A549 treated with RU486 at 1 μM for 4 hours (cell line): ENCODE data around the gene UQCRQ. TPM values are rescaled to one million over a fixed set of nuclear protein-coding genes. Genes with fewer than 3 reads are reported as not detected.

ENCODE experiments used
- total RNA-seq: library from RNA; stranded (reverse); fragments of 200-300 nt; extraction: Qiagen RNA extraction; gene quantifications from 5 replicates; pipeline ENCODE4 v1.2.3, GENCODE V29; 2022; ENCODE audit warnings: low read depth

Gene UQCRQ
- 367 to 625 TPM (median 509 TPM) in 5 replicates for total RNA-seq

GRCh38 chr5:132866342-132867045 lies at the start of gene UQCRQ, which contains the start of gene GDF9:
UQCRQ (plus strand) TSS chr5:132866642; CDS start chr5:132866882, 240 bp downstream.
GDF9 (minus strand) TSS chr5:132866469; CDS start chr5:132864533, 1,936 bp downstream.

GRCh38 chr5:132830436-132831094 lies 35.9 kb upstream of the UQCRQ start, which contains the start of gene SHROOM1:
SHROOM1 (minus strand) TSS chr5:132830647; CDS start chr5:132826140, 4,507 bp downstream.

GRCh38 chr5:132873119-132873929 lies 6.9 kb downstream of the UQCRQ start, which contains the start of gene LEAP2:
LEAP2 (plus strand) TSS chr5:132873668; CDS start chr5:132873695, 27 bp downstream.

Other genes starting within 250 kb of the UQCRQ start
- 0.07 to 0.24 TPM in 2 of 5 replicates, not detected in the others for gene IL13, start 208.5 kb upstream of the UQCRQ start, total RNA-seq
- gene IL4, start 192.7 kb upstream of the UQCRQ start, total RNA-seq: not detected in 5 replicates
- 7.1 to 12.0 TPM (median 10.0 TPM) in 5 replicates for gene KIF3A, start 129.1 kb upstream of the UQCRQ start, total RNA-seq
- gene CCNI2, start 119.2 kb upstream of the UQCRQ start, total RNA-seq: 0.07 to 0.26 TPM (median 0.14 TPM) in 5 replicates
- 13.0 to 21.5 TPM (median 18.9 TPM) in 5 replicates for gene SEPTIN8, start 89.4 kb upstream of the UQCRQ start, total RNA-seq
- 0.16 to 0.17 TPM (median 0.17 TPM) in 4 of 5 replicates, not detected in the other for gene SOWAHA, start 53.3 kb upstream of the UQCRQ start, total RNA-seq
- 6.0 to 11.4 TPM (median 9.4 TPM) in 5 replicates for gene SHROOM1, start 36.0 kb upstream of the UQCRQ start, total RNA-seq
- 0.09 to 0.24 TPM (median 0.18 TPM) in 5 replicates for gene GDF9, start 173 bp upstream of the UQCRQ start, total RNA-seq
- 0.56 to 1.1 TPM (median 0.76 TPM) in 5 replicates for gene LEAP2, start 7.0 kb downstream of the UQCRQ start, total RNA-seq
- gene AFF4, start 97.0 kb downstream of the UQCRQ start, total RNA-seq: 10.8 to 25.6 TPM (median 23.3 TPM) in 5 replicates
- 30.4 to 36.9 TPM (median 31.4 TPM) in 5 replicates for gene ZCCHC10, start 159.9 kb downstream of the UQCRQ start, total RNA-seq
- gene HSPA4, start 185.4 kb downstream of the UQCRQ start, total RNA-seq: 172 to 202 TPM (median 188 TPM) in 5 replicates